Upper lobe of left lung (tissue), 6 donors: ENCODE measurements around the gene MTM1. TPM values are rescaled to one million over a fixed set of nuclear protein-coding genes. Genes with fewer than 3 reads are reported as not detected.

Experiments used
- ATAC-seq, 2 donors: fragments of 200-7000 bp; cut with Tn5 transposase; one replicate each; pipeline ENCODE4 v1.9.1; 2022; ENCODE audit warnings: mild to moderate bottlenecking in 2 of 2, moderate library complexity in 2 of 2; ENCODE audit not compliant: low FRiP score in 2 of 2
- DNase-seq, 2 donors: peaks; one replicate each; pipeline ENCODE4 v3.0.0-alpha.2; 2019 to 2020
- H3K27ac ChIP-seq, 4 donors: fragments of 200-600 bp; sonication (generic); one replicate each; pipeline ENCODE4 v1.5.1; 2016 to 2019
- H3K27me3 ChIP-seq, 4 donors: fragments of 200-600 bp; sonication (generic); one replicate each; pipeline ENCODE4 v1.5.1; 2017 to 2019
- H3K36me3 ChIP-seq, 4 donors: fragments of 200-600 bp; sonication (generic); one replicate each; pipeline ENCODE4 v1.5.1; 2016 to 2019
- H3K4me1 ChIP-seq, 4 donors: fragments of 200-600 bp; sonication (generic); one replicate each; pipeline ENCODE4 v1.5.1; 2018 to 2019
- H3K4me3 ChIP-seq, 4 donors: fragments of 200-600 bp; sonication (generic); one replicate each; pipeline ENCODE4 v1.5.1; 2017 to 2019; ENCODE audit warnings: mild to moderate bottlenecking in 2 of 4, moderate library complexity in 1 of 4
- H3K9me3 ChIP-seq, 4 donors: fragments of 200-600 bp; sonication (generic); one replicate each; pipeline ENCODE4 v1.5.1; 2018 to 2019
- EP300 ChIP-seq, 4 donors: sonication (generic); formaldehyde crosslinking; IDR thresholded peaks; one replicate each; pipeline ENCODE4 v1.5.1; 2017; ENCODE audit warnings: antibody characterized with exemption in 4 of 4, control low read depth in 2 of 4
- POLR2A ChIP-seq, 4 donors: fragments of 450-650 bp; IDR thresholded peaks; one replicate each; pipeline ENCODE4 v1.5.1; 2016 to 2017; ENCODE audit warnings: antibody characterized with exemption in 4 of 4, mild to moderate bottlenecking in 2 of 4
- POLR2AphosphoS5 ChIP-seq, 2 donors: sonication (generic); formaldehyde crosslinking; IDR thresholded peaks; one replicate each; pipeline ENCODE4 v1.5.1; 2017; ENCODE audit warnings: antibody characterized with exemption in 2 of 2
- WGBS, 2 donors: methylation state at CpG; one replicate each; pipeline ENCODE4 v1.1.5; 2017 to 2018; 5-methylcytosine and 5-hydroxymethylcytosine counted together
- total RNA-seq, 6 donors: library from RNA; depleted of rRNA in 4 of 6; stranded (reverse); fragments of >200 nt in 4 of 6; gene quantifications; one replicate each; pipeline versions ENCODE4 v1.1.0 to v1.2.1, GENCODE V29; 2016 to 2021
- TF ChIP-seq, protein P1 (sequence below), 6 experiments: fragments of 450-650 bp in 4 of 6; fragments of 200-600 bp in 2 of 6; sonication (generic) in 2 of 6; IDR thresholded peaks; one replicate each; pipeline ENCODE4 v1.5.1; 2016 to 2019; ENCODE audit warnings: antibody characterized with exemption in 6 of 6
- donor health status: DM: no; HTN: no; CAD: no; lungs with moderate emphysema.
- donor health status: DM: no; HTN: yes; CAD: no; lungs with severe emphysema.

MTM1 gene
- total RNA-seq, 6 donors from 2014 or later: 5.1 to 30.6 (median 20.6) TPM

DNA sequence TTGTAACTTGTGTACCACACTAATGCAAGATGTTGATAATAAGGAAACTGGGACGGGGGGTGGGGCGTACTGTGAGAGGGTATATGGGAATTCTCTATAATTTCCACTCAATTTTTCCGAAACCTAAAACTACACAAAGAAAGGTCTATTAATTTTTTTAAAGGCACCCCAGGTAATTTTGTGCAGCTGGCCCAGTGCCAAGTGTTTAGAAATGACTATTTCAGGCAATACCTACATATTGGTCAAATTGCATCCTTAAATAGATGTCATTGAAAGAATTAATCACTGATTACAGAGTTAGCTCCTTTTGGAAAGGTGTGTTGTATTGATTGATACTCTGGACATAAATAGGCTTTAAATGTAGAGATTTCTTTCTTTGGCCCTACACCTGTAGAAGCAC, 114.7 kb downstream of the MTM1 start:
- no peak for DNase-seq
- no peak overlapping the region for H3K4me3 ChIP-seq
- TF ChIP-seq POLR2A (IDR thresholded peaks at IDR 0.05) (no peak), POLR2AphosphoS5 (IDR thresholded peaks at IDR 0.05) (no peak), EP300 (IDR thresholded peaks at IDR 0.05) (no peak)
- TF ChIP-seq, protein P1, sequence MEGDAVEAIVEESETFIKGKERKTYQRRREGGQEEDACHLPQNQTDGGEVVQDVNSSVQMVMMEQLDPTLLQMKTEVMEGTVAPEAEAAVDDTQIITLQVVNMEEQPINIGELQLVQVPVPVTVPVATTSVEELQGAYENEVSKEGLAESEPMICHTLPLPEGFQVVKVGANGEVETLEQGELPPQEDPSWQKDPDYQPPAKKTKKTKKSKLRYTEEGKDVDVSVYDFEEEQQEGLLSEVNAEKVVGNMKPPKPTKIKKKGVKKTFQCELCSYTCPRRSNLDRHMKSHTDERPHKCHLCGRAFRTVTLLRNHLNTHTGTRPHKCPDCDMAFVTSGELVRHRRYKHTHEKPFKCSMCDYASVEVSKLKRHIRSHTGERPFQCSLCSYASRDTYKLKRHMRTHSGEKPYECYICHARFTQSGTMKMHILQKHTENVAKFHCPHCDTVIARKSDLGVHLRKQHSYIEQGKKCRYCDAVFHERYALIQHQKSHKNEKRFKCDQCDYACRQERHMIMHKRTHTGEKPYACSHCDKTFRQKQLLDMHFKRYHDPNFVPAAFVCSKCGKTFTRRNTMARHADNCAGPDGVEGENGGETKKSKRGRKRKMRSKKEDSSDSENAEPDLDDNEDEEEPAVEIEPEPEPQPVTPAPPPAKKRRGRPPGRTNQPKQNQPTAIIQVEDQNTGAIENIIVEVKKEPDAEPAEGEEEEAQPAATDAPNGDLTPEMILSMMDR (IDR thresholded peaks at IDR 0.05): no peak
- H3K4me1 ChIP-seq: no peaks in the 10 kb centered on the region
- ATAC-seq: no peak
- no peak overlapping the region for H3K27ac ChIP-seq
- H3K9me3 ChIP-seq: no peaks in the 10 kb centered on the region
- 90 to 97% methylated on average over 3 of the region's 3 CpGs for WGBS, 2 donors
- H3K27me3 ChIP-seq: no peaks in the 10 kb centered on the region
- H3K36me3 ChIP-seq: no peaks in the 10 kb centered on the region

GRCh38 chrX:150683536-150684146, 115.2 kb downstream of the MTM1 start:
- ATAC-seq (peak in 1 of 2 donors; percentile 53), DNase-seq (no peak)
- H3K4me3 ChIP-seq: no peak overlapping the region

GRCh38 chrX:150688911-150689451, 120.6 kb downstream of the MTM1 start:
- H3K27me3 ChIP-seq: no peaks in the 10 kb centered on the region
- ATAC-seq (no peak), DNase-seq (no peak)
- H3K4me1 ChIP-seq: peaks cover 0 to 2% (median 1%) of the 10 kb centered on the region in 4 donors
- no peak overlapping the region for H3K4me3 ChIP-seq
- no peaks in the 10 kb centered on the region for H3K9me3 ChIP-seq
- H3K27ac ChIP-seq: no peak overlapping the region
- H3K36me3 ChIP-seq: no peaks in the 10 kb centered on the region
- no peak for TF ChIP-seq POLR2A (IDR thresholded peaks at IDR 0.05)
- TF ChIP-seq POLR2AphosphoS5 (IDR thresholded peaks at IDR 0.05): no peak
- TF ChIP-seq, protein P1 (IDR thresholded peaks at IDR 0.05): no peak
- TF ChIP-seq EP300 (IDR thresholded peaks at IDR 0.05): no peak
- WGBS, 2 donors: 59 to 79% methylated on average over 3 to 5 of the region's 5 CpGs

More at GRCh38 chrX:150683536-150684146, 115.2 kb downstream of the MTM1 start:
- 36 to 60% methylated on average over 7 of the region's 7 CpGs for WGBS, 2 donors
- no peak overlapping the region for H3K27ac ChIP-seq
- no peaks in the 10 kb centered on the region for H3K4me1 ChIP-seq
- no peaks in the 10 kb centered on the region for H3K36me3 ChIP-seq
- no peaks in the 10 kb centered on the region for H3K9me3 ChIP-seq
- H3K27me3 ChIP-seq: no peaks in the 10 kb centered on the region
- no peak for TF ChIP-seq POLR2A (IDR thresholded peaks at IDR 0.05)
- TF ChIP-seq, protein P1 (IDR thresholded peaks at IDR 0.05): peak in 5 of 6 experiments; percentile 37 to 51 (median 49)

DNA sequence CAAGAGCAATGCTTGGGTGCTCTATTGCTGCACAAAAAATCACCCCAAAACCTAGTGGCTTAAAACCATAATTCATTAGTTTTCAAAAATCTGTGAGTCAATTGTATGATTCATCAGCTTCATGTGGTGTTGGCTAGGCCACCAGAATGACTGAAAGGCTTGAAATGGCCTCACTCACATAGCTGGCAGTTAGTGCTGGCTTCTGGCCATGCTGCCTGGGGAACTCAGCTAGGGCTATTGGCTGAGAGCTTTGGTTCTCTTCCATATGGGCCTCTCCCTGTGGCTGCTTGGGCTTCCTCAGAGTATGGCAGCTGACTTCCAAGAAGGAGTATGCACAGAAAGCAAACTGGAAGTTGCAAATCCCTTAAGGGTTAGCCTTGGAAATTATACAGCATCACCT, 121.7 kb downstream of the MTM1 start:
- Histone ChIP-seq H3K36me3 (no peaks in the 10 kb centered on the region), H3K27ac (no peak overlapping the region), H3K4me1 (peaks cover 0 to 9% (median 1%) of the 10 kb centered on the region in 4 donors), H3K9me3 (no peaks in the 10 kb centered on the region), H3K4me3 (no peak overlapping the region), H3K27me3 (no peaks in the 10 kb centered on the region)
- no peak for ATAC-seq
- TF ChIP-seq POLR2AphosphoS5 (IDR thresholded peaks at IDR 0.05) (no peak), EP300 (IDR thresholded peaks at IDR 0.05) (no peak), POLR2A (IDR thresholded peaks at IDR 0.05) (no peak)
- TF ChIP-seq, protein P1 (IDR thresholded peaks at IDR 0.05): no peak
- DNase-seq: no peak

- WGBS, 2 donors: 56 to 67% methylated on average over 5 of the region's 5 CpGs
- peaks cover 0 to 10% (median 3%) of the 10 kb centered on the region in 4 donors for H3K4me1 ChIP-seq
- DNase-seq: no peak
- H3K27me3 ChIP-seq: no peaks in the 10 kb centered on the region
- no peaks in the 10 kb centered on the region for H3K9me3 ChIP-seq
- TF ChIP-seq POLR2AphosphoS5 (IDR thresholded peaks at IDR 0.05): no peak
- TF ChIP-seq, protein P1 (IDR thresholded peaks at IDR 0.05): no peak
- no peak for TF ChIP-seq EP300 (IDR thresholded peaks at IDR 0.05)
- TF ChIP-seq POLR2A (IDR thresholded peaks at IDR 0.05): no peak
- ATAC-seq: no peak
- peak overlapping the region in 3 of 4 donors; percentile 56 to 62 (median 62) for H3K4me3 ChIP-seq
- no peaks in the 10 kb centered on the region for H3K36me3 ChIP-seq
- peak overlapping the region in 3 of 4 donors; percentile 84 to 87 (median 86) for H3K27ac ChIP-seq
These were observed 123.9 kb downstream of the MTM1 start for GRCh38 chrX:150692296-150692695.
